Mucosa of descending colon (tissue), 3 donors: ENCODE results near the gene DEDD2. TPM values are rescaled to one million over a fixed set of nuclear protein-coding genes. Genes with fewer than 3 reads are reported as not detected.

Experiments
- ATAC-seq: fragments of 200-7000 bp; cut with Tn5 transposase; one replicate; pipeline ENCODE4 v1.9.1; 2020; ENCODE audit warnings: mild to moderate bottlenecking, moderate library complexity
- DNase-seq, 3 donors: peaks; one replicate each; pipeline ENCODE4 v3.0.0-alpha.2; 2020
- H3K36me3 ChIP-seq: fragments of 200-600 bp; one replicate; pipeline ENCODE4 v1.8.0; 2021; ENCODE audit warnings: low read depth, mild to moderate bottlenecking
- H3K4me1 ChIP-seq: fragments of 200-600 bp; one replicate; pipeline ENCODE4 v1.8.0; 2021; ENCODE audit warnings: low read depth, mild to moderate bottlenecking
- H3K4me3 ChIP-seq: fragments of 200-600 bp; one replicate; pipeline ENCODE4 v1.8.0; 2021; ENCODE audit warnings: mild to moderate bottlenecking
- H3K9me3 ChIP-seq: fragments of 200-600 bp; one replicate; pipeline ENCODE4 v1.8.0; 2021; ENCODE audit warnings: mild to moderate bottlenecking
- CTCF ChIP-seq: fragments of 200-600 bp; IDR thresholded peaks from one replicate; pipeline ENCODE4 v1.8.0; 2022; ENCODE audit warnings: antibody characterized with exemption, mild to moderate bottlenecking
- intact Hi-C, 2 donors: fragments of 100-400 bp; cut with DNase I in 1 of 2; cut with micrococcal nuclease in 1 of 2; formaldehyde crosslinking; loops; one replicate each; pipeline versions ENCODE4 v1.11.0 to v1.11.1; 2022; cut with DNase I, micrococcal nuclease
- total RNA-seq, 3 donors: library from RNA; stranded (reverse); fragmentation: NEBNext Ultra II Directional in 2 of 3; extraction: Animal tissue kit (Norgen Biotek cat#: 25700) in 2 of 3; gene quantifications; one replicate each; pipeline versions ENCODE4 v1.2.1 to v1.2.4, GENCODE V29; 2021 to 2023
- donor health status: DM: no; HTN: no; CAD: no; lungs with moderate emphysema.
- donor health status: DM: no; HTN: no; CAD: no.
- donor health status: DM: no; HTN: yes; CAD: no.

Gene DEDD2
- total RNA-seq, 3 donors from 2014 or later: 28.0 to 40.1 (median 35.7) TPM

DNA sequence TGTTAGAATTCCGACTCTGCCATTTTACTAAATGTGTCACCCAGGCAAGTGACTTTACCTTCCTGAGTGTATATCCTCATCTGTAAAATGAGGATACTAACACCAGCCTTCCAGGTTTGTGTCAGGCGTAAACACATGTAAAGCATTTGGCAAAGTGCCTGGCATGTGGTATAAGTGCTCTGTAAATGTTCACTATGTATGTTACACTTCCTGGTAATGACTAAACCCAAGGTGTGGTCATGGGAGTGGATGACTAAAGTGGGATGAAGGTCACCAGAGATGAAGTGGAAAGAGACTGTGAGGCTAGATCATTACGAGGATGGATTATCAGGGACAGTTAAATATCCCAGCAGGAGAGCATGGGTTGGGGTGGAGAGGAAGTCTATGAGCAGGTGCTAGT lies 25.6 kb downstream of the DEDD2 start:
- no peak for TF ChIP-seq CTCF
- Histone ChIP-seq H3K4me3 (no peak overlapping the region), H3K4me1 (peaks cover 22% of the 10 kb centered on the region), H3K36me3 (no peaks in the 10 kb centered on the region), H3K9me3 (no peaks in the 10 kb centered on the region)
- intact Hi-C loops: no loop called here
- DNase-seq: peak in 1 of 3 donors; percentile 96
- ATAC-seq: peak; percentile 95

GRCh38 chr19:42191330-42191729 lies 26.1 kb downstream of the DEDD2 start:
- Histone ChIP-seq H3K4me3 (no peak overlapping the region), H3K9me3 (no peaks in the 10 kb centered on the region), H3K4me1 (peaks cover 21% of the 10 kb centered on the region), H3K36me3 (no peaks in the 10 kb centered on the region)
- DNase-seq (no peak), ATAC-seq (peak; percentile 2)
- no peak for TF ChIP-seq CTCF
- intact Hi-C loops: no loop called here

- intact Hi-C loops: no loop called here
- ATAC-seq (no peak), DNase-seq (no peak)
- TF ChIP-seq CTCF: no peak
- H3K36me3 ChIP-seq: no peaks in the 10 kb centered on the region
- H3K9me3 ChIP-seq: no peaks in the 10 kb centered on the region
- peaks cover 30% of the 10 kb centered on the region for H3K4me1 ChIP-seq
- H3K4me3 ChIP-seq: no peak overlapping the region
Measured at GRCh38 chr19:42189133-42189532, 28.3 kb downstream of the DEDD2 start.

- intact Hi-C loops: no loop called here
- TF ChIP-seq CTCF: no peak
Measured at GRCh38 chr19:42188665-42189064, 28.8 kb downstream of the DEDD2 start.

DNA sequence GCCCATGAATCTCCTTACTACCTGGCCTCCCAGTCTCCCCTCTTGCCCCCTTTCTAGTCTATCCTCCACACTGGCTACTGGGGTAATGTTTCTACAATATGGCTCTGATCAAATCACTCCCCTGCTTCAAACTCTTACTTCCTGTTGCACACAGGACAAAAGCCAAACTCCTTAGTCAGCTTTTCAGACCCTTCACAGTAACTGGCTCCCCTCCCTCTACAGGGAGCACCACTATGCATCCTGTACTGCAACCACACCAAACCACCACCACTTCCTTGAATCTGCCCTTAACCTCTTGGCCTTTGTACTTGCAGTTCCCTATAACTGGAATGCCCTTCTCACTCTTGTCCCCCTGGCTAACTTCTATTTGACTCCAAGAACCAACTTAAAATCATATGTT lies 32.2 kb downstream of the DEDD2 start:
- Histone ChIP-seq H3K4me3 (no peak overlapping the region), H3K9me3 (no peaks in the 10 kb centered on the region), H3K4me1 (peaks cover 9% of the 10 kb centered on the region), H3K36me3 (no peaks in the 10 kb centered on the region)
- DNase-seq (peak in 1 of 3 donors; percentile 43), ATAC-seq (peak; percentile 67)
- intact Hi-C loops: no loop called here
- TF ChIP-seq CTCF: no peak

More at GRCh38 chr19:42188665-42189064, 28.8 kb downstream of the DEDD2 start:
- no peak for DNase-seq
- Histone ChIP-seq H3K36me3 (no peaks in the 10 kb centered on the region), H3K4me1 (peaks cover 29% of the 10 kb centered on the region), H3K4me3 (no peak overlapping the region), H3K9me3 (no peaks in the 10 kb centered on the region)
- no peak for ATAC-seq

DNA sequence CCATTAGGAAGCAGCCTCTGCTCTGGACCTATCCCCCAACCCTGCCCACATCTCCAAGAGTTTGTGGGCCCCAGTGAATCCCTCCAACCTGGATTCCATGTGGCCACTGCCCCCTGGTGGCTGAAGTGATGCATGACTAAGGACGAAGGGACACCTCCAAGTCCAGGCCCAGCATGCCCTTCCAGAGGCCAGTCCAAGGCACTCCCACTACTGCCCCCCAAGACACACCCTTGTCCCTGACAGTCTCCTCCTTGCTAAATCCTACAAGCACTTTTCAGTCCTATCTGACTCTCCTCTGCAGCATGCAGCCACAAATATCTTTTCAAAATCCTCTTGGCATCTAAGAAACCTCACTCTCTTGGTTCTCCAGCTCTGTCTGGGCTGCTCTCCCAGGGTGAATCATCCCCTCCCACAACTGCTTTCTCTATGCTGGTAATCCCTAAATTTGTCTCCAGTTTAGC lies 33.0 kb downstream of the DEDD2 start:
- no peaks in the 10 kb centered on the region for H3K36me3 ChIP-seq
- DNase-seq: peak; percentile 63 to 85 (median 76)
- TF ChIP-seq CTCF: peak; percentile 81
- intact Hi-C loops: loop anchor here (5.0 kb wide), 1 partner anchor 52 kb away; the partner anchor contains the start of gene POU2F2 (in 2 of the 2)
- peak; percentile 86 for ATAC-seq
- H3K4me3 ChIP-seq: no peak overlapping the region
- no peaks in the 10 kb centered on the region for H3K9me3 ChIP-seq
- H3K4me1 ChIP-seq: peaks cover 9% of the 10 kb centered on the region
